ENCODE measurements around the gene IL17B. TPM values are rescaled to one million over a fixed set of nuclear protein-coding genes. Genes with fewer than 3 reads are reported as not detected.

Gene IL17B
- not detected in 2 replicates for total RNA-seq

GRCh38 chr5:149379177-149379761 is at the start of gene IL17B:
Gene IL17B, minus strand, starts transcription at chr5:149379292. Its CDS starts 67 bp downstream, at chr5:149379225.

GRCh38 chr5:149357370-149358293 is 21.5 kb downstream of the IL17B start, which contains the start of gene PCYOX1L:
Gene PCYOX1L, plus strand, starts transcription at chr5:149358046. Its CDS starts 23 bp downstream, at chr5:149358069.

GRCh38 chr5:149345147-149345891 is 33.8 kb downstream of the IL17B start, which contains the start of gene GRPEL2:
Gene GRPEL2, plus strand, starts transcription at chr5:149345499. Its CDS starts 41 bp downstream, at chr5:149345540.

Other genes with a start within 250 kb of the IL17B start
- 44.0 and 47.9 TPM in 2 replicates for gene ABLIM3, start 237.8 kb downstream of the IL17B start, total RNA-seq
- 102 and 142 TPM in 2 replicates for gene AFAP1L1, start 107.4 kb downstream of the IL17B start, total RNA-seq
- gene GRPEL2, start 33.8 kb downstream of the IL17B start, total RNA-seq: 66.9 and 88.0 TPM in 2 replicates
- gene PCYOX1L, start 21.2 kb downstream of the IL17B start, total RNA-seq: 12.1 and 14.3 TPM in 2 replicates
- 452 and 495 TPM in 2 replicates for gene CSNK1A1, start 172.1 kb upstream of the IL17B start, total RNA-seq
- gene ARHGEF37, start 202.2 kb upstream of the IL17B start, total RNA-seq: 8.0 TPM in 2 replicates

Data from thoracic aorta endothelial cell (primary cell).